Muscle of arm (tissue), 12 donors: Measurements from ENCODE around the gene TXN. TPM values are rescaled to one million over a fixed set of nuclear protein-coding genes. Genes with fewer than 3 reads are reported as not detected.
"Not testable (repeated sequence)": the region's sequence is repeated elsewhere in the genome, so short reads cannot be mapped to it uniquely, and the experiment has no call there.

Experiments used
- DNase-seq: peaks from one replicate; pipeline ENCODE4 v3.0.0-alpha.2; 2013
- polyA plus RNA-seq, 12 donors: library from polyadenylated mRNA; unstranded; fragments of 120-200 nt; gene quantifications; one replicate each; pipeline ENCODE4 v1.2.1, GENCODE V29; 2013; ENCODE audit not compliant: insufficient read length in 12 of 12

The TXN gene
- polyA plus RNA-seq, 12 donors: 47.3 to 113 (median 77.5) TPM; not detected in 1

DNA sequence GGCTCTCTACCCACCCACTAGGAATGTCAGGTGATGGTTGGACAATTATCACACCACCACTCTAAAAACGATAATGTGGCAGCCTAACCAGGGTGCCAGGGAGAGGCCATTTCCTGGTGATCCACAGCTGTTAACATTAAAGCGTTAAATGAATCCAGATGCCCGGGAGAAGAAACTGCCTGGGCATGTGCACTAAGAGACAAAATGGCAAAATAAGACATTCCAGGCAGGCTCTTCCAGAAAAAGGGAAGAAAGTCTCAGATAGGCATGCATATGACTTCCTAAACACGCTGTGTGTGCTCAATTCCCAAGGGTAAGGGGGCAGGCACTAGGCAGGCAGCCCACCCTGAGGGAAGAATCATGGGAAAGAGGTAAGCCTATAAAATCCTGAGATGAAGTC lies 4.6 kb upstream of the TXN start:
- no peak for DNase-seq

GRCh38 chr9:110259566-110259965 lies 3.3 kb upstream of the TXN start:
- DNase-seq: no peak

DNA sequence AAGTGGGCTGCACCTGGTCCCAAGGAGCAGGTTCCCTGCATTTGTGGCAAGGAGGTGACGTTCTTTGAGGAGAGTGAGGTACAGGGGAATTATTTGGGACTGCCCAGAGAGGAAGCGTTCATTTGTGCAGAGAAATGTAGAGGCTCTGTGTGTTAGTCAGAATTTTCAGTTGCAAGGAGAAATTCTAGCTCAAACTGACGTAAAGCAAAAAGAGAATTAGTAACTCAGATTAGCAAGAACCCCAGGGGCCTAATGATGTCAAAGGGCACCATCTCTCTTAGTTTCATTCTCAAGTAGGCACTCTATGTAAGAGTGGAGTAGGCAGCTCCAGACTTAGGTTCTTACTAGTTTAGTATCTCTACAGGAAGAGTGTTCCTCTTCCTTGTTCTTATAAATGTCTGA lies 2.4 kb upstream of the TXN start:
- DNase-seq: no peak

DNA sequence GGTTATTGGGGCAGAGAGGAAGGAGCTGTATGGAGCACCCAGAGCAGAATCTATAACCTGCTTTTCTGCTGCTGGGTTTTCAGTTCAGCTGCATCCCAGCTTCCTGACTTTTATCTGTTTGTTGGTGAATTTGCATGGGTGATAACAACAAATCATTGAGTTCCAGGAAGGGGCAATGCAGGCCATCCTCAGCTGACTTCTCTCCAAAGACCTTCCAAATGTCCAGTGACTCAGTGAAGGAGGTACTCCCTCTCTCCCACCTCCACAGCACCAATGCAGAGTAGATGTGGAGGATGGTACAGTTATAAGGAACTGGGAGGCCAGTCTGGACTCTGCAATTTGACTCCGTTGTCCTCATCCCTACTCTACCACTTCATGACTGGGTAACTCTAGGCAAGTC lies 1.6 kb upstream of the TXN start:
- no peak for DNase-seq

- DNase-seq: no peak
Observed at GRCh38 chr9:110257097-110257841, 962 bp upstream of the TXN start.

- DNase-seq: peak; percentile 51
Observed at GRCh38 chr9:110255463-110256379, 586 bp downstream of the TXN start.

- peak; percentile 33 for DNase-seq
Observed at GRCh38 chr9:110255034-110255462, 1.3 kb downstream of the TXN start.

DNA sequence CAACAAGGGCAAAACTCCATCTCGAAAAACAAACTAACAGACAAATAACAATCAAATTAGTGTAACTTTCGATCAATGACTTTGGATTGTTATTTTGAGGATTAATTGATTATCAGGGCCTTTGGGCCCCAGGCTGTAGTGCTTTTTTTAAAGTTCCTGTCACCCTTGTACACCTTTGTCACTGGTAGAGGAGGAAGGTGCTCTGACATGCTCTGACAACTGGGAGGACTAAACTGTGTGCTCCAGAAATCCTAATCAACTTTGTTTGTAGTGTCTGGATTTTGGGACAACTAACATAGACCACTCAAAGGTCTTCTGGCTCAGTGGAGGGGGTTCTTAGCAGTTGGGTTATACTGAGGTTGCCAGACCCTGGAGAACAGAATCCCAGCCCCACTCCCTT lies 1.8 kb downstream of the TXN start:
- DNase-seq: no peak

GRCh38 chr9:110252509-110253139 lies 3.7 kb downstream of the TXN start:
- DNase-seq: no peak

- not testable (repeated sequence) for DNase-seq
Observed at GRCh38 chr9:110251770-110252169, 4.5 kb downstream of the TXN start.

DNA sequence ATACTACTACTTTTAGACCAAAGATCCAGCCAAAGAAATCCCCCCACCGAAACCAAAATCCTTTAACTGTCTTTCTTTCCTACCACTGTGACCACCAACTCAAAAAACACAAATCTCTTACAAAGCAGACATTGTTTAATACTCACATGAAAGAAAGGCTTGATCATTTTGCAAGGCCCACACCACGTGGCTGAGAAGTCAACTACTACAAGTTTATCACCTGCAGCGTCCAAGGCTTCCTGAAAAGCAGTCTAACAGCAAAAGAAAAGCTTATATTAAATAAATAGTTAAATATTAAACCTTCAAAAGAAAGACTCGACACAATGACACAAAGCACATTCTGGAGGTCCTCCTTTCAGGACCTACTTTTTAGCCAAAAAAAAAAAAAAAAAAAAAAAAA lies 5.1 kb downstream of the TXN start:
- DNase-seq: no peak

DNA sequence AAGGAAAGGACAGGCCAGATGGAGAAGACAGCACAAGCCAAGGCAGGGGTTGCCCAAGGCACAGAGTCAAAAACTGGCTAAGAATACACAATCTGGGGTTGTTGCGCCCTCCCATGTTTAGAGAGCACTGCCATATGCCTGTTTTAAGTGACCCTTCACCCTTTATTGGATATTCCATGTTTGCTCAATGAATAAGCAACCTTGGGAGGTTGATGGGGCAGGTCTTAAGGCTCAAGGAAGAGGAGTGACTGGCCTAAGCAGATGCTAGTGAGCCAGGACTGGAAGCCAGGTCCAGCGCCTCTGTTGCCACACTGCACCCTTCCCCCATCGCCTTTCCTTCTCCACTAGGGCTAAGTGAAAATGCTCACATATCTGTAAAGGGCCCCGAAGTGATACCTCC lies 6.7 kb downstream of the TXN start:
- no peak for DNase-seq

- DNase-seq: no peak
Observed at GRCh38 chr9:110248361-110248760, 7.9 kb downstream of the TXN start.

- no peak for DNase-seq
Observed at GRCh38 chr9:110246214-110246613, 10.1 kb downstream of the TXN start.

- no peak for DNase-seq
Observed at GRCh38 chr9:110244616-110245015, 11.7 kb downstream of the TXN start.

- no peak for DNase-seq
Observed at GRCh38 chr9:110241858-110242321, 14.4 kb downstream of the TXN start.

DNA sequence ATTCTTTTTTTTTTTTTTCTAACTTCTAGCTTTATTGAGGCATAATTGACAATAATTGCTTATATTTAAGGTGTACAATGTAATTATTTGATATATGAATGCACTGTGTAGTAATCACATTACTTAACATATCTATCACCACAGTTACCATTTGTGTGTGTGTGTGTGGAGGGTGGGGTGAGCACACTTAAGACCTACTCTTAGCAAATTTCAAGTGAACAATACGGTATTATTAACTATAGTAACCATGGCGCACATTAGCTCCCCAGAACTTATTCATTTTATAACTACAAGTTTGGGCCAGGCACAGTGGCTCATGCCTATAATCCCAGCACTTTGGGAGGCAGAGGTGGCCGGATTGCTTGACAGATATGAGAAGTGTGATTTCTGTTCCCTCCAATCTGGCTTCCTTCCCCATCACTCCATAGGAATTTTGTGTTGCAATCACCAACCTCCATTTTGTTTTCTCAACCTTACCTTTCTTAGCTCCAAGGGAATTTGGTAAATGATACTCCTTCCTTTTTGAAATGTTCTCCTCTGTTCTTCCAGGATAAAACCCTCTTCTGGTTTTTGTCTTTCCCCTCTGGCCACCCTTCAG lies 14.9 kb downstream of the TXN start:
- DNase-seq: no peak

GRCh38 chr9:110240198-110240597 lies 16.1 kb downstream of the TXN start:
- DNase-seq: no peak

DNA sequence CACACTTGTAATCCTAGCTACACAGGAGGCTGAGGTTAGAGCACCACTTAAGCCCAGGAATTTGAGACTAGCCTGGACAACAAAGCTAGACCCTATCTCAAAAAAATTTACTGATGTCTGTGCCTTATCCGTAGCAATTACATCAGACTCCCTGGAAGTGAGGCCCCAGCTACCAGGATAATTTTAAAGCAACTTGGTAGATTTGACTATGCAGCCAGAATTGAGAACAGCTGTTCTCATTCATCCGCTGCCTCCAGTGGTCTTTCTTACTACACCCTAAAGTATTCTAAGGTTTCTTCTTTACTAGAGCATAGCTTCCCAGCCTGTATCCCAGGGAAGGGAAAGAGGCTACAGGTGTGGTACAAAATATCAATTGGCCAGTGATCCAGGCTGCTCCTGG lies 28.0 kb downstream of the TXN start:
- no peak for DNase-seq

GRCh38 chr9:110224583-110224982 lies 31.7 kb downstream of the TXN start:
- DNase-seq: no peak

DNA sequence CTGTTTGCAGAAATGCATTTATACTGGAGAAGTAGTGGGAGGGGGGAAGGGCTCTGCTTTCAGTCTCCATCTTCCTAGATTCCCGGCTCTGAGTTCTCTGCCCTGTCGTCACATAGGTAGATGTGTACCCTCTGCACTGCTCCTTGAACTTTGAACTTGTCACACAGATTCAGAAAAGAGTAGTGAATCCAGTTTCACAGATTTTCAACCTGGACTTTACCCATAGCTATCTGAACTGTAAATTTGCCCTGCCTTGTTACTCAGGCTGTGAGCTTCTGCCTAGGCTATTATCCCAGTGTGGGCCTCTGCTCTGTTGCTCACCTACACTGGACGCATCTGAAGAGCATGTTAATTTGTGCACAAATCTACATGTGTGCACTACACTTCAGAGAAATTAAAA lies 35.5 kb downstream of the TXN start:
- DNase-seq: no peak

- peak; percentile 45 for DNase-seq
Observed at GRCh38 chr9:110217656-110218099, 38.6 kb downstream of the TXN start.
